AG09319 (cell line): ENCODE measurements around the gene ST8SIA6.
"Not testable (repeated sequence)": the region's sequence is repeated elsewhere in the genome, so short reads cannot be mapped to it uniquely, and the experiment has no call there.

Experiments
- DNase-seq: peaks from one replicate; pipeline ENCODE4 v3.0.0-alpha.2; 2010; ENCODE audit warnings: low read depth; ENCODE audit errors: extremely low read depth
- TF ChIP-seq, protein P1 (sequence below): IDR thresholded peaks from 2 replicates; pipeline ENCODE4 v1.5.1; 2011; ENCODE audit warnings: low read depth, mild to moderate bottlenecking, inconsistent platforms, low read length, moderate library complexity

The ST8SIA6 gene

DNA sequence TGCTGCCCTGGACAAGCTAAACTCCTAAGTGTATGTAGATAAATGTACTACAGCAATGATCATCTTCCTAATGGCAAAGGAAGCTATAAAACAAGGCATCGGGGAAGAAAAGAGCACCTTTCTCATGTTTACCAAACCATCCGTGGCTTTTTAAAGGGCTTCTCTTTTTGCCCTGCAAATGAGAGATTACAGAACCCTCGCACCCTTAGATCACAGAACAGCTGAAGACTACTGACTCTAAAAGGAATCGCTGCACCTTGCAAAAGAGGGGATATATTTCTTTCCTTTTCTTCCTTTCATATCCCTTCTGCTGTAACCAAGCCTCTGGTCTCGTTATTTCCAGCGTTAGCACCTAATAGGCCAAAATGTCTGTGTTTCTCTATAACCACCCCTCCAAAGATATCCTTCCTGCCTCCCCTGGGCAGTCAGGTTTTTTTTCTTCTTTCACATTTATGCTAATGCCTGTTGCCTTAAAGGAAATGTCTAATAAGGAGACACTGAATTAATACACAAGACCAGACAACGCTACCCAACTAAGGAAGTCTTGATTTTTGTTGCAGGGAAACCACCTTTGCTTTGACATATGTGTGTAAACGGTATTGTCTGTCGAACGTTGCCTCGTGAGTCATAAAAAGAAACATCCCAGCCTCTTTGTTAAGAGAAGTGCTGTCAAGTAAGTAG is 10.5 kb downstream of the ST8SIA6 start:
- no peak for DNase-seq
- TF ChIP-seq, protein P1, sequence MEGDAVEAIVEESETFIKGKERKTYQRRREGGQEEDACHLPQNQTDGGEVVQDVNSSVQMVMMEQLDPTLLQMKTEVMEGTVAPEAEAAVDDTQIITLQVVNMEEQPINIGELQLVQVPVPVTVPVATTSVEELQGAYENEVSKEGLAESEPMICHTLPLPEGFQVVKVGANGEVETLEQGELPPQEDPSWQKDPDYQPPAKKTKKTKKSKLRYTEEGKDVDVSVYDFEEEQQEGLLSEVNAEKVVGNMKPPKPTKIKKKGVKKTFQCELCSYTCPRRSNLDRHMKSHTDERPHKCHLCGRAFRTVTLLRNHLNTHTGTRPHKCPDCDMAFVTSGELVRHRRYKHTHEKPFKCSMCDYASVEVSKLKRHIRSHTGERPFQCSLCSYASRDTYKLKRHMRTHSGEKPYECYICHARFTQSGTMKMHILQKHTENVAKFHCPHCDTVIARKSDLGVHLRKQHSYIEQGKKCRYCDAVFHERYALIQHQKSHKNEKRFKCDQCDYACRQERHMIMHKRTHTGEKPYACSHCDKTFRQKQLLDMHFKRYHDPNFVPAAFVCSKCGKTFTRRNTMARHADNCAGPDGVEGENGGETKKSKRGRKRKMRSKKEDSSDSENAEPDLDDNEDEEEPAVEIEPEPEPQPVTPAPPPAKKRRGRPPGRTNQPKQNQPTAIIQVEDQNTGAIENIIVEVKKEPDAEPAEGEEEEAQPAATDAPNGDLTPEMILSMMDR = no peak

DNA sequence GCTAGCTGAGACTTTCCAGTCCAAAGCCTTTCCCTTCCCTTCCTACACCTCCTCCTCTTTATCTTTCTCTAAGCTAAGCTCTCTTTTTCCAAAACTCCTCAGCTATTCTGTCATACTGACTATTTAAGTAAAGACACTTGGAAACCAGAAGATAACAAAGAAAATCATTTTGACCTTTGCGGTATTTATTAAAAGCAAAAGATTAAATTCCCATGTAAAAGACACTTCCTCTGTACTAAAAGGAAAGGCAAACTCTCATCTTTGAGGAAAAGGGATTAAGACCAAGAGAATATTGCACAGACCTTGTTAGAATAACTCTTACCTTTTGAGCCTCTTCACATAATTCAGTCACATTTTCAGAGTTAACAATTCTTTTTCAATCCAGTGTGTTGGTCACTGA is 15.8 kb downstream of the ST8SIA6 start:
- TF ChIP-seq, protein P1 = no peak
- no peak for DNase-seq

DNA sequence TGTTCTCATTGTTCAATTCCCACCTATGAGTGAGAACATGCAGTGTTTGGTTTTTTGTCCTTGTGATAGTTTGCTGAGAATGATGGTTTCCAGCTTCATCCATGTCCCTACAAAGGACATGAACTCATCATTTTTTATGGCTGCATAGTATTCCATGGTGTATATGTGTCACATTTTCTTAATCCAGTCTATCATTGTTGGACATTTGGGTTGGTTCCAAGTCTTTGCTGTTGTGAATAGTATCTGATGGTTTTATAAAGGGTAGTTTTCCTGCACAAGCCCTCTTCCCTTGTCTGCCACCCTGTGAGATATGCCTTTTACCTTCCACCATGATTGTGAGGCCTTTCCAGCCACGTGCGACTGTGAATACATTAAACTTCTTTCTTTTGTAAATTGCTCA is 17.8 kb downstream of the ST8SIA6 start:
- DNase-seq = not testable (repeated sequence)

DNA sequence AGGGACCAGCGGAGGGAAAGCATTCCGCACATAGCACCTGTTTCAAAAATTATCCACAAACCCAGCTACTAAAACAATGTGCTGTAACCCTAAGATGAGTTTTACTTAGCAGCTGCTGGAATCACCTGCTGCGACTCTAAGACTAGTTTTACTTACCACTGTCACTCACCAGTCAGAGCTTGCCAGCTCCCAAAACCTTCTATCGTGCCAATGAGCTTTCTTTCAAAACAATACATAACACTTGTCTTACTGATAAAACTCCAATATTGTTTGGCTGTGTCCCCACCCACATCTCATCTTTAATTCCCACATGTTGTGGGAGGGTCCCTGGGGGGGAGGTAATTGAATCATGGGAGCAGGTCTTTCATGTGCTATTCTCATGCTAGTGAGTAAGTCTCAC is 18.4 kb downstream of the ST8SIA6 start:
- TF ChIP-seq, protein P1 = no peak
- no peak for DNase-seq

DNA sequence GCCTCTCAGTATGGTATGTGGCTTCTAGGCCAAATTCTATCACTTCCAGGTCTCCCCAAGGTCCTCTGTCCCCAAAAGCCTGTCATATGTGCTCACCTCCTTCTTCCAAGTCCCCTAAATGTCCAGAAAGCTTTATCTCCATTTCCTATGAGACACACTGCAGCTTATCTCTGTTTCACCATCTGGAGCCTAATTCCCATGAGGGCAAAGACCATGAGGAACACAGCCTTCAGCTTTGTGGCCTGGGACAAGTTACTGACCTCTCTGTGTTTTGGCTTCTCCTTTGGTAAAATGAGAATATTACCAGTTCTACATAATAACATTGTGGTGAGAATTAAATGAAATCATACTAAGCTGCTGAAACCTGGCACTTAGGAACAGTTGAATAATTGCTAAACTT is 19.2 kb downstream of the ST8SIA6 start:
- no peak for DNase-seq

DNA sequence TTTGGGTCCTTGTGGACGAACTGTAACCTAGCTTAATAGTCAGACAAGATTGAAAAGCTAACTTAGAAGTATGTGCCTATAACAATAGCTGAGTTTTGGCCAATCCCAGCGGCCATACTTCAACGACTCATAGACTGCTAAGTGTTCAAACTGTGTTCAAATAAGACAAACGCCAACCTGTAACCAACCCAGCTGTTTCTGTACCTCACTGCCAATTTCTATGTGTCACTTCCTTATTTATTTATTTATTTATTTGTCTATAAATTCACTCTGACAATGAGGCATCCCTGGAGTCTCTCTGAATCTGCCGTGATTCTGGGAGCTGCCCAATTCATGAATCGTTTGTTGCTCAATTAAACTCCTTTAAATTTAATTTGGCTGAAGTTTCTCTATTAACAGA is 21.7 kb downstream of the ST8SIA6 start:
- no peak for DNase-seq
- TF ChIP-seq, protein P1 = no peak

More for the DNA sequence above, 19.2 kb downstream of the ST8SIA6 start:
- TF ChIP-seq, protein P1 = no peak

DNA sequence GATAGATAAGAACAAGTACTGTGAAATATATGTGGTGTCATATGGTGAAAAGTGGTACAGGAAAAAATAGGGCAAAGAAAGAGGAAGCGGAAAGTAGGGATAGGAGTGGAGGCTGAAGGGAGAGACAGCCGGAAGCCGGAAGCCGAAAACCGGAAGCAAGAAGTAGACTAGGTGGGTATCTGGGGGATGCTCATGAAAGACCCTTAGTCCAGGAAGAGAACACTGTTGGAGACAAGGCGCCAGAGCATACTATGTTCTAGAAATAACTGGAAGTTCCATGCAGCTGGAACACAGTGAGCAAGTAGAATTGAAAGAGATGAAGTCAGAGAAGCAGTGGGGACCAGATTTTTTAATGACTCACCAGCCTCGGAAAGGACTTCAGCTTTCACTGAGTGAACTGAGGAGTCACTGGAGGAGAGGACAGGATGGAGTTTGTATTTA is 22.5 kb downstream of the ST8SIA6 start:
- DNase-seq = no peak
- TF ChIP-seq, protein P1 = no peak
